Right lung (tissue), 5 donors: ENCODE data around the gene ATF3. TPM values are rescaled to one million over a fixed set of nuclear protein-coding genes. Genes with fewer than 3 reads are reported as not detected.

Experiments used
- DNase-seq, 2 donors: peaks; one replicate each; pipeline ENCODE4 v3.0.0-alpha.2; 2013
- polyA plus RNA-seq, 5 donors: library from polyadenylated mRNA; unstranded; fragments of 120-200 nt; gene quantifications; one replicate each; pipeline versions ENCODE4 v1.2.1 to v1.2.3, GENCODE V29; 2013; ENCODE audit warnings: inconsistent platforms in 1 of 5, low replicate concordance in 1 of 5; ENCODE audit not compliant: insufficient read length in 5 of 5, insufficient read depth in 1 of 5

ATF3 gene
- polyA plus RNA-seq, 5 donors, result 5.9 to 30.2 (median 21.9) TPM

DNA sequence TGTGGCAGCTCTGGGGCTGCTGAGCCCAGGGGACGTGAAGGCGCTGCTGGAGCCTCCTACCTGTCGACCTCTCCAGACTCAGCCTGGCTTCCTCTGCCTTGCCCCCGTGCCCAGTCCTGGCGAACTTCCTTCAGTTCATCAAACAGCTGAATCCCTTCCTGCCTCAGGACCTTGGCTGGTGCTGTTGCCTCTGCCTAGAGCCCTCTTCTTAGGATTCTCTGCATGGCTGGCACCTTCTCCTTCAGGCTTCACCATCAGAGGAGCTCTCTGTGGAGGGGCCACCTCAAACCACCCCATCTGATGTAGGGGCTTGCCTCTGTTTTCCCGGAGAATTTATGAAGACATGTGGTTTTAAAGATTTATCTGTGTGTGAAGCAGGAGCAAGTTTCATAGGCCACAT is 23.4 kb upstream of the ATF3 start:
- no peak for DNase-seq

DNA sequence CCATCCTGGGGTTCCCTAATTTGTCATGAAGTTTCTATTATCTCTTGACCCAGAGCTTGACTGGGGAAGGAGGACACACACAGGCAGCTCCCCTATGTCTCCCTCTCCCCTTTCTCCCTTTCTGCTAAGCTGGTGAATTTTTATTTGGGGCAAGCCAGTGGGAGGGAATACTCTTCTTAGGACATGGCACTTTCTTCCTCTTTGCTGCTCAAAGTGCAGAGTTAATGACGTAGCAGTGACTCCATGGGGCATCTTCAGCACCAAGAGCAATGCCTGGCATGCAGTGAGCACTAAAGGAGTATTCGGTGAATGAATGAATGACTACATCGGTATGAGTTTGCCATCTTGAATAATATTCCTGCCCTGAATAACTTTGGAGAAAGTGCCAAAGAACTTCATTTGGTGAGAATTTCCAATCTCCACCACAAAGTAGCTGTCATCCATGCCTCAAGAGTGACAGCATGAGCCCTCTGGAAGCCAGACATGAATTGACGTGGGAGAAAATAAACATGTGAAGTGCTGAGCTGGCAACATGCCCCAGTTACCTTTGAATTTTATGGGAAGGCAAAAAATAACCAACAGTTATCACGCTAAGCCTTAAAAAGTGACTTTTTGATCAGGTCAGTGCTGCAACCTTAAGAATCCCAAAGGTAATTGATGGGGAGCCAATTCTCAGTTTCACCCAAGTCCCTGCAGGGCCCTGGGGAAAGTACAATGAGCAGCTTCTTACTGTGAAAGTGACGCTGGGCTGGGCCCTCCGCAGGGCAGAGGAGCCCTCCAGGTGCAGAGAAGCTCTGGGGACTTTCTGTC is 22.1 kb upstream of the ATF3 start:
- no peak for DNase-seq

DNA sequence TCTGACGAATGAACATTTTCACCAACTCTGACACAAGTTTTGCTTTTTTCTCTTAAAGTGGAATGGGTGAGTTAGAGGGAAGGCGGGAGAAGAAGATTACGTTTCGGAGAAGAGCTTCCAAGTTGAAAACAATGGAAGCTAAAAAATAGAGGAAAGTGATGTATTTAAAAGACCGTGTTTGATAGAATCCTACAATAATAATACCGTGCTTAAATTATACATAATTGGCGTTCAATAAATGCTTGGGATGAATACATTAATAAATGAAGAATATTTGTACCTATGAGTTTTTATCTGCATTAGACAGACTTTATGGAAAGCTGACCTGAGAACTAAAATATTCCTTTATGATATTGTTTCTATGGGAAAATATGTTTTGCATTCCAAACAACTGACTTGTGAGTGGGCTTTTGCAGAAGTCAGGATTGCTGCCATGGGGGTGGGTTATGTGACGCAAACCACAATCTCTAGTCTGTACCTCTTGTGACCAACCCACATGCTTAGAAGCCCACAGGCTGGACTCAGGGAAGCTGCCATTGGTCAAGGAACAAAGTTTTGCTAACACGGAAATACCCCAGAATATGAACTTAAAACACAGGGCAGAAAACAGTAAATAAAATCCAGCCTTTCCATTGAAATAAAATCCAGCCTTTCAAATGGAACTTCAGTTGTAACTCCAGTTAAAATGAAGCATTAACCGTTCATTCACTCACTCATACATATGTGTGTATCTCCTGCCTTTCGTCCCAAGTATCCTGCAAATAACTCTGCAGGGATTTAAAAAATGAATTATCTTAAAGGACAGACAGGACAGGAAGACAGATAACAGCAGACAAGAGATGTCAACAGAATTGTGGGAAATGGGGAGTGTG is 21.3 kb upstream of the ATF3 start:
- DNase-seq, result no peak

DNA sequence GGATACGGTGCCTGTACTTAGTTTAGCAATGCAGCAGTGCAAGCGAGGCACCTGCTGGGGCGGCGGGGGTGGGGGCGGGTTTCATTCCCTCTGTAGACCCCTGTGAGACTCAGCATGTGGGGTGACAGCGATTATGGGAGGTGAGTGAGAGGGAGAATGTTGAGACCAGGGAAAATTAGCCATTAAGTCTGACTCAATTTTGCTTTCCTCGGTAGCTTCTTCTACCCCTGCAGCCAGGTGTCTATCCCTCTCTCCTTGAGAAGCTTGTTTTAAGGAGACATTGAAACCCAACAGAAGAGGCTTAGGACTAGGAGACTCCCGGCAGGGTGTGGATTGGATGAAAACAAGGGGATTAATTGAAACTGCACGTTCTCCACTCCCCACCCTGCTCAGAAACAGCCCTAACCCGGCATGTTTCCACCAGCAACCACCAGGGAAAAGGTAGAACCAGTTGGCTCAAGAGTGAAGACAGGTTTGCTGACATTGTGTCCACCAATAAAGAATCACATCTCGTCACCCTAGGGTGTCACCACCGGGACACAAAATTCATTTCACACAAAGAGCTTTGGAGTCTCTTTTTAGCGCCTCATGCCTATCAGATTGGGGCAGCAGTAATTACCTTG is 20.6 kb upstream of the ATF3 start:
- no peak for DNase-seq

DNA sequence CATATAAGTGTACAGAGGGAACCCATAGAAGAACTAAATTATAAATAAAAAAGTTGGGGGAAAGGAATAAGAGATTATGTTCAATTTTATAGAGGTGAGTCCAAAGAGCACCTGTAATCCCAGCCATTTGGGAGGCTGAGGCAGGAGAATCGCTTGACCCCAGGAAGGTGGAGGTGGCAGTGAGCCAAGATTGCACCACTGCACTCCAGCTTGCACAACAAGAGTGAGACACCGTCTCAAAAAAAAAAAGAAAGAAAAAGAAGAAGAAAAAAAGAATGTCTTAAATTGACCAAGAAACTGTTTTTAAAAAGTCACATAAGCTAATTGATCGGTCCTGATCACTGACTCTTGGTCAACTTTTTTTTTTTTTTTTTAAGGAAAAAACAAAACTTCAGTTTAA is 19.1 kb upstream of the ATF3 start:
- no peak for DNase-seq

DNA sequence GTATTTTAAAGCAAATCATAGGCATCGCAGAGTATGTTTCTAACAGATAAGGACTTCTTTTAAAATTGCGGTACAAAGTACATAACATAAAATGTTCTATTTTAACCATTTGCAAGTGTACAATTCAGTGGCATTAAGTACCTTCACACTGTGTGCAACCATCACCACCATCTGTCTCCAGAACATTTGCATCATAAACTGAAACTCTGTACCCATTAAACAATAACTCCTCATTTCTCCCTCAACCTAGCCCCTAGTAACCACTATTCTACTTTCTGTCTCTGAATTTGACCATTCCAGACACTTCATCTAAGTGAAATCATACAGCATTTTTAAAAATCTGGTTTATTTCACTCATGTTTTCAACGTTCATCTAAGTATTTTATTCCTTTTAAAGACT is 16.6 kb upstream of the ATF3 start:
- no peak for DNase-seq

DNA sequence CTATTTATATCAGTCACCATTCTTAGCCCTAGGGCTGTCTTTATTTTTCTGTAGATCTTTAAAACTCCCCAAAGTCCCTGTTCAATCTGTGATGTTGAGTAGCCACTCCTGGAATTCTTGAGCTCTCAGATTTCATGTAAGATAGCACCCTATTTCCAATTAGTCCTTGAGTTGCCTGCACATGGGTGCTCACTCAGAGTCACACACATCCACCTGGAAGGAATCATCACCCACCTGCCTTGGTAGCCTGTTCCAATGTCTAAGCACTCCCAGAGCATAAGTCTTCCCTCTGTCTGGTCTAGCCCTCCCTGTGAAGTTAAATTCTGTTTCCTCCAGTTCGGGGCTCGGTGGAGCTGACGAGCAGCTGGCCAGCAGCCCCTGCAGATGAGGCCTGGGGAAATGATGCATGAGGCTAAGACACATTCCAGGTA is 14.7 kb upstream of the ATF3 start:
- no peak for DNase-seq

DNA sequence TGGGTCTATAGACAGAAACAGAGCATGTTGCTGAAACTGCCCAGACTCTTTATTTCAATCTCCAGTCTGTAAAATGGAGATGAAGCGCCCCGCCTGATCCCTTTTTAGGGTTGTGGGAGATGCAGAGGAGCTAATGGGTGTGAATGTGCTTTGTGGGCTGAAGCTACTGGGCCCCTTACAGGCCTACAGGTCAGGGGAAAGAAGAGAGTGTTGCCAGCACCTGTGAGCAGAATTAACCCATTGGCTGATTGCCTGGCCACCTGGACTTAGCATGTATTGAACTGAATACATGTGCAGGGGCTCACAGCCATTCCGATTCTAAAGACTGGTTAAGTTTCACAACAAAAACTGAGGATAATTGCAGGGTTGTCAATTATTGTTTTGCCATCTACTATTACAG is 13.9 kb upstream of the ATF3 start:
- DNase-seq, result no peak

DNA sequence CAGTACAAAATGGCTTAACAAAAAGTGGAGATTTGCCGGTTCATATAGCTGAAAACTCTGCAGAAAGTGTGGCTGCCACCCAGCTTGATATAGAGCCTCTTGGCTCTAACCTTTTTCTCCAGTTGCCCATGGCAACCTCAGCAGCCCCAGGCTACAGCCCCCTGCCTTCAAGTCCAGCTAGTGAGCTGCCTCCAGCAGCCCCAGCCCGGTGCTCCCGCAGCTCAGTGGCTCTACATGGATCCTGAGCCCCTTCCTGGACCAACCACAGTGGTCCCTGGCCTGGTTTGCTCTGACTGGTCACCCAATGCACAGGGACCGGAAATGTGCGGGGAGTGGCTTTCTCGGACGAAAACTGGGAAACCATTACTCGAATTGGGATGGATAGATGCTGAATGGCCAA is 13.3 kb upstream of the ATF3 start:
- no peak for DNase-seq

DNA sequence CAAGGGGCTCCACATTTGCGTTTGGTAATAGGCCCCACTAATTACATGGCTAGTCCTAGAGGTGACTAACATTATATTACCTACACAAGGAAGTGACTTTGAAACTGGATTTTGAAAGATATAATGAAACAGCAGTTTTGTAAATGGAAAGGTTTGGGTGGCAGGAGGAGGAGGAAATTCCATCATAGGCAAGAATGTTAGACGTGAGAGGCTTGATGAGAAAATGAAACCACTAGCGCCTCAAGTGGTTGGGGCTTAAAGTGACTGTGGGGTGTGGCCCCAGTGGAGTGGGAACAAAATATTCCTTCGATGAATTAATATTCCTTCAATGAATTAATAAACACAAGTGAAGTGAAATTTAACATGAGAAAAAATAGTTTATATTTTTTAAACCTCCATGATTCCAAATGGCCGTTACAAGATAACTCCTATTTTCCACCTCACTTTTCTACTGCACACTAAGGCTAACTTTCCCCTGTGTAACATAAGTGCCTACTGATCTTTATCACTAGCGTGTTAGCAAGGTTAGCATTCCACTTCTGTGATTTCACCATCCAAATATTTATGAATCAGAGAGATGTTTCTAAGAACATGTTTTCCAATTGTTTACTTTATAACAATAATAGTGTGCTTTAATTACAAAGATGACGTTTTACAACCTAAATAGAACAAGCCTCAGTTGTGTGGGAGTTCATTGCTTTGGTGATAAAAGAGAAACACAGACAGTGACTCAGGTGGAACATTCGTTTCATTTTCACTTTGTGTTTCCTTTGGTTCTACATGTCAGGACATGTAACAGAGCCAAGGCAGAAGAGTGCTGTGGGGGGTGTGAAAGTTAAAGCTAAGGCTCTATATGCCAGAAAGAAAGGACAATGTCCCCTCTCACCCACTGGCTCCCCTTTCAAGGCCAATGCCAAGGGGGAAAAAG is 12.5 kb upstream of the ATF3 start:
- peak in 1 of 2 donors; percentile 29 for DNase-seq

DNA sequence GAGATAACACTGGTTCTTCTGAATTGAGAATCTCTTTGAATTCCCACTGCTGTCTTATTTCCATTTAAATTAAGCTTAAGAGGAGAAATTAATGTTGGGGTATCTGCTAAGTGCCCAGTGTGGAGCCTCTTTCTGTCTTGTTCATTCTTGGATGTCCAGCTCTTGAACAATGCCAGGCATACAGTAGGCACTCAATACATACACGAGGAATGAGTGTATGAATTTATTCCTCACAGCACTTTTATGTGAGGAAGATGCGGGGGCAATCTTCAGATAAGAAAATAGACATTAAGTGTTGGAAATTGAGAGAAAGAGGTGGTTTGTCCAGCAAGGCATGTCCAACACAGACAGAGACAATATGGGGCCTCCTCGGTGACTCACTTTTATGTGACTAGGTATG is 11.8 kb upstream of the ATF3 start:
- no peak for DNase-seq

DNA sequence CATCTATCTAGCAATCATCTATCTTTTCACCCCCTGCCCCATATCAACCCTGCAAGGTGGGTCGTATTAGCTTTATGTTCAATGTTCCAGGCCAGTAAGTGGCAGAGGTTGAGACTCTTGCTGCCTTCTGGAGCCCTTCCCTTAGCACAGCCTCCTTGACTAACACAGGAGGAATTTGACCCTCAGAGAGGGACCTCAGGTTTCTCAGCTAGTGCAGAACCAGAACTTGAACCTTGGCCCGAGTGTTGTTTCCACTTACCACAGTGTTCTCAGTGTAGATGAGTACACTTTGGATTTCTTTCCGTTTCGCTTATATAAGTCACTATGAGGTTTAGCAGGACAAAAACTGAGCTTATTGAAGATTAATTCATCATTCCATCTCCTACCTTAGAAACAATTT is 11.1 kb upstream of the ATF3 start:
- DNase-seq, result no peak

DNA sequence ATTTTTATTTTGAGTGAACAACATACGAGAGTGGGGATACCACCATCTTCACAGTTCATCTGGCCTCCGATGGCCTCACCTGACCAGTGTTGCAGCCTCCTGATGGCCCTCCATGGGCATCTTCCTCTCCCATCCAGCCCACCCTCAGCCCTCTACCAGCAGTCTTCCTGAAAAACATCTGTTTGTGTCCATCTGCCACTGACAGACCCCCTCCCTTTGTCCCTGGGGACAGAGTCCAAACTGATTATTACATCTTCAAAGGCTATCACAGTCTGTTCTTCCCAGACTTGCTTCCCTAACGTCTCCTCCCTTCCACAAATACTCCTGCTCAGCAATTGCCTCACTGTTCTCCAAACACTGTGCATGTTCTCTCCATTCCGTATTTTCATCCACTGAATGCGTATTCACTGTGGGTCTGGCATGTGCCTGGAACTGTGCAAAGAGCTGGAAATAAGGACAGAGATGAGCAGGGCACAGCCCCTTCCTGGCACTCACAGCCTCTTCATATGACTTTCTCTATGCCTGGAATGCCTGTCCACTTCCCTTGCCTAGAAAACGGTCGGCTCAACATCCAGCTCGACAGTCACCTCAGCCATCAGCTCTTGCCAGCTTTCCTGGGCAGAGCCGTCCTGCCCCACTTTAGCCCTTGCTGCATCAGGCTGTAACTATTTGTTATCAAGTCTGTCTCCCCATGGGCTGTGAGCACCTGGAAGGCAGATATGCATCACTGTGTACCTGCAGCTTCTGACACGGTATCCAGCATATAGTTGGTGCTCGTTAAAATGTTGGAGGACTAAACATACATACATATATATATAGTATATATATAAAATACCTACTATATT is 8.3 kb upstream of the ATF3 start:
- DNase-seq, result no peak

DNA sequence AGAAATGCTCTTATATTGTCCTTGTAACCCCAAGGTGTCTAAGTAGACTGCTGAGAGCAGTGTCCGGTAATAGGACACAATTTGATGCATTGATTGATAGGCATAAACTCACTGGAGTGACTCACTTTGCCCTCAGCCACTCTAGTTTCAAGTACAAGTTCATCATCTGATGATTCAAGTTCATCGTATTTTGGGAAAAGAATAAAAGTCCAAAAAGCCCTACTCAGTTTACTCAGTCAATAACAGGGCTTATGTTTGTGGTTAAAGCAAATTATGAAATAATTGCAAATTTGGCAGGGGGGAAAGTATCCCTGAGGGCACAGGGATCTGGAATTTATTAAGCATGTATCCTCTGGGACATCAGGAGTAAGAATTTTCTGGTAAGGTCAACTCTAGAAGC is 7.6 kb upstream of the ATF3 start:
- DNase-seq, result no peak

DNA sequence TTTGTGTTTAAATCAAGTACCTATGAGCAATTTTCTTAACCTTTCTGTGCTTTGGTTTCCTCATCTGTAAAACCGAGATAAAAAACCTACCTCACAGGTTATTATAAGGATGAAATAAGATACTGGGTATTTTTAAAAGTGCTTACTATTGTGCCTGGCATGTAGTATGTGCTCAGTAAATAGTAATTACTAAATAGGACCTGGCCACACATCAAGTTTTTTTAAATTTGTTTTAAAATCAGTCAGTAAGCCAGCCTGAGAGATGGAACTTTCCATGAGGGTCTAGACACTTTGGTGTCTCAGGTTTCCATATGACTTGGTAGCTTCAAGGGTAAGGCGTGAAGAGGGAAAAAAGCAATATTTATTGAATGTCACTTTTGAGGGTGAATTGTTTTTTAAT is 7.0 kb upstream of the ATF3 start:
- no peak for DNase-seq

DNA sequence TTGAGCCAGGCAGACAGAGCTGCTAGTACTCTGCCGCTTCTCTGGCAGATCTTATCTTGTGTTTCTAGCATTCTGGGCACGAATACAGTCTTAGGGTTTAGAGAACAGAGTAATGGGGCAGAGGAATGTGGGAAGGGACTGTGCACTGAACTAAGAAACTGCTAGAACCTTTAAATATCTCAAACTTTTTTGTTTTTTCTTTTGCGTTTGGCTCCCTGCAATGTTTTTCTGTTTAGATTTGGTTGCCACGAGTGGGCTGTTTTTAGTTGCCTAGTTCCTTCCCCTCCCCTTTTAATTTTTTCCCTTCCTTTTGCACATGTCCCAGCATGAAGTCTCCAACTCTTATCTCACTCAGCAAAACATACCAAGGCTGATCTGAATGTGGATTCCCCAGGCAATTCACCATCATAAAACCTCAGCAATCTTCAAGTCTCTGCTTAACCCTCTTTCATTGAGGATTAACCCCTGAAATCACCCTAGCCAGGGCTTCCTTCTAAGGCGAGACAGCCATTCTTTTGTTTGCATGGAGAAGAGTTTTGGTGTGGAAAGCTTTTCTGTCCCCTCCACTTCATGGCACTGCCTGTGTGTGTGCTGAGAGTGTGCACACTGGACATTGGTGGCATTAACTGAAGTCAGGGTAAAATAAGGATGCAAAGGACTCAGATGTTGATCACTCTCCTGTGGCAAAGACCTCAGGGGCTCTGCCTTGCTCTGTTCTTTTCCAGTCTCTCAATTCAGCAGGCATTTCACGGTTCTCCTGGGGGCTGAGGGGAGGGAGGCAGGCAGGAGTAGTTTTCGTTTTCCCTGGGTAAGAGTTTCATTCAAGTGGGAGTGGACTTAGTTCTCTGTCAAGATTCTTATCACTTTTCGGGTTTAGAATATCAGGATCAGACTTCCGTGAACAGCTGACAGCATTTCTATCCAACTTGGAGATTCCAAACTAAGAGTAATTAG is 2.8 kb upstream of the ATF3 start:
- no peak for DNase-seq

DNA sequence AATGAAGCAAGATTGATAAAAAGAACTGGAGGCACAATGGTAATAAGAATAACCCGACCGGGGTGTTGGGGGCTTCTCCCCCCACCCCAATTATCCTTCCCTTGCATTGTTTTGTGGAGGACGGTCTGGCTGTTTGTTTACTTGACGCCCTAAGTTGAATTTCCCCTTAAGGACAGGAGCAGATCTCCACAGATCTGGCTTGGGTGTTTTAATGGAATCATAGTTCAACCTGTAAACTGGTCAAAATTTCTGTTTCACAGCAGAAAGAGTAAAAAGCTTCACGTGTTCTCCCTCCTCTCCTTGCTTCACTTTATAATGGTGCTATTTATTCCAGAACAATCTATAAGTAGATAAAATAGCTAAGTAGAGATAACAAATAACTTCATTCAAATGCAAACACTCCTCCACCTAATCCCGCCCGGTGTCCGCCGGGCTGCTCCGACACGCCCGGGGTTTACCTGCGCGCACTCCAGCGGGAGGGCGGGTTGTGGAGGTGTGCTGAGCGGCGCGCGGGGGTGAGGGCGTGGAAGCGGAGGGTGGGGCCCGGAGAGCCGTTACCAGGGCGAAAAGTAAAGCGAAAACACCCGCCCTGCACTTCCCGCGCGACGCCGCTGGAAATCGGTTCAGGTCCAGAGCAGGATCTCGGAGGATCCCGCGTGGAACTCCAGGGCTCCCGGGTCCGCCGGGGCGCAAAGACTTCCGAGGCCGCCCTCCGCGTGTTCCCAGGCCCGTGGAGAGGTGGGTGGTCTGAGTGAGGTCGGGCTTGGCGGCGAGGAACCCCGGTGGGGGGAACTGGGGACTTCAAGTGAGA is 2.0 kb upstream of the ATF3 start:
- DNase-seq, result peak in 1 of 2 donors; percentile 59

DNA sequence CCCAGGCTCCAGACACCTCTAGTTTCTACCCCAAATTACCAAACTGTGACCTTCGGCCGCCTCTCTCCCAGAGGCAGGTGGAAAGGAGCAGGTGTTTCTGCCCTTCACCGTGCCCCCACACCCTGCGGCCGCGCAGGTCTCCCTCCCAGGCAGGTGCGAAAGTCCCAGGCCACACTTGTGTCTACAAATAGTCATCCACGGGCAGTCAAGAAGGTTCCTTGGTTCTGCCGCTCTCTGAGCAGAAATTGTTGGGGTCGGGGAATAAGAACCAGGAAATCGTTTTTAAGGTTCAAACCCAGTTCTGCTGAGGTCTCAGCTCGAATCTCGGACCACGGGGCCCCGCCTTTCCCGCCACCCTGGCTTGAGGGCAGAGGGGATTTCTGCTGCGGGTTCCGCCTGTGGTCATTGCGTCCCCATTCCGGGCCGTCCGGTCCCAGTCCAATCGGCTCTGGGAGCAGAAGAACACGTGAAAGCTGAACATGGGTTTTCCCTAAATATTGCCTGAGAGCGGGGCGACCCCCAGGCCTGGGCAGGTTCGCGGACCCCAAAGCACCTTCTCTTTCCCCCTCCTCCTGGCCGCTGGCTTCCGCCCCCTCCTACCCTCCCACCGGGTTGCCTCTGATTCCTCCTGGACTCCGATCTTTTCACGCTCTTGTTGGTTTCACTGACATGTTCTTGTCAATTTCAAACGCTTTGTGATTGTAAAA is 1.2 kb upstream of the ATF3 start:
- DNase-seq, result no peak
